KBM-7 (cell line): ENCODE results near the gene CLDN7.

Experiments used
- DNase-seq: peaks from one replicate; pipeline ENCODE4 v3.0.0-alpha.2; 2015
- in situ Hi-C: fragments of 300-500 bp; cut with MboI; formaldehyde crosslinking; loops from 2 replicates; pipeline ENCODE4 v1.14.3; 2020; ENCODE audit warnings: low sequenced_read_pairs, low pct_unique_long_range_greater_than_20kb, mixed read lengths

Gene CLDN7

DNA sequence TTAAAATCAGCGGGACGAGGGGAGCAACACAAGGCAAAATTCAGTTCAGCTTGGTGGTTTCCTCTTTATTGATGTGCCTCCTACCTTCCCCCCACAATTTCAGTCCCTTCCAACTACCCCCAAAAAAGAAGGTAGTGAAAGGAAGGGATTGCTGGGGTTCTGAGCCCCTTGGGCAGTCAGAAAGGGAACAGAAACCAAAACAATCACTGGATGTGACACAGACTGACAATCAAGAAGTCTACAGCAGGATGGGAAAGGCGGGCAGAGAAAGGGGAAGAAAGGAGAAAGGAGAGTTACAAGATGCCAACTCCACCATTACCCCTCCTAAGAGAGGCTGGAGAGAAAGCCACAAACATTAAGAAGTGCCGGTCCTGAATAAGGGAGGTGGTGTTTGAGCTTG, 21.9 kb downstream of the CLDN7 start:
- in situ Hi-C loops = no loop called here
- DNase-seq = peak; percentile 40

DNA sequence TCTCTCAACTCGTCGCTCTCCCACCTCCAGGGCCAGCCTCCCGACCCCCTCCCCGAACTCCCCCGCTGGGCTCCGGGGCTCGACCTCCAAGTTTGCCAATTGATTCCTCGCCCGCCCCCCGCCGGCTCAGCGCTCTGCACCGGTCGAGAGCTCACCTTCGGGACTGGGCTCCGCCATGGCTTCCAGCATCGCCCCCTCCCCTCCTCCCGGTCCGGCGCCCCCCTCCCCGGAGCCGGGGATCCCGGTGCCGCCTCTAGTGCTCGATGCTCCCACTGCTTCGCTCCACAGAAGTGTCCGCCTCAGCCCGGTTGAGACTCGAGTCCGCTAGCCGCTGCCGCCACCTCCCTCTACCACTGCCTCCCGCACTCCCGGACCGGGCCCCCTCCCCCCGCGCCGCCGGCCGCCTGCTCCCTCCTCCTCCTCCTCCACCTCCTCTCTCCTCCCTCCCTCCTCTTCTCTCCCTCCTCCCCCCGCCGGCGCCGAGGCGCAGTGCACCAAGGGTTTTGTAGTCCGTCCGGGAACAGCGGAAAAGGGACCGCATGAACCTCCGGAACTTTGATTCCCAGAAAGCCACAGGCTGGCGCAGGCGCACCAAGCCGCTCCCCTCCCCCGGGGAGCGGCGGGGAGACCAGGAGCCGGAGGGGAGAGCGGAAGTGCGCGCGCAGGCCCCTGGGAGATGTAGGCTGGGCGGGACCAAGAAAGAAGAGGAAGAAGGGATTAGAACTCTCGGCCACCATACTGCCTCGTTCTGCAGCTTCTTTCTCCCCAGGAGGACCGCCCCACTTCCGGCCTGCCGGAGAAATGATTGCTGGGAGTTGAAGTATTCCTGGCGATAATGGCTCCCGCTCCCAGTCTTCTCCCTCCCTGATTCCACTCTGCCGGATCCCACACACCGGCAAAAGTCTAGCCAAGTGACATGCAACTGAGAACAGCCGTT, 22.9 kb downstream of the CLDN7 start, which contains the start of gene PHF23:
Gene PHF23 (minus strand): TSS at position 367 of the 937 bp plus-strand sequence. CDS start 178 bp downstream, at position 189.
- in situ Hi-C loops = no loop called here
- peak; percentile 100 for DNase-seq

GRCh38 chr17:7238420-7239090, 23.7 kb downstream of the CLDN7 start:
- in situ Hi-C loops = no loop called here
- DNase-seq = no peak

GRCh38 chr17:7237761-7238419, 24.4 kb downstream of the CLDN7 start:
- in situ Hi-C loops = no loop called here
- DNase-seq = peak; percentile 59

DNA sequence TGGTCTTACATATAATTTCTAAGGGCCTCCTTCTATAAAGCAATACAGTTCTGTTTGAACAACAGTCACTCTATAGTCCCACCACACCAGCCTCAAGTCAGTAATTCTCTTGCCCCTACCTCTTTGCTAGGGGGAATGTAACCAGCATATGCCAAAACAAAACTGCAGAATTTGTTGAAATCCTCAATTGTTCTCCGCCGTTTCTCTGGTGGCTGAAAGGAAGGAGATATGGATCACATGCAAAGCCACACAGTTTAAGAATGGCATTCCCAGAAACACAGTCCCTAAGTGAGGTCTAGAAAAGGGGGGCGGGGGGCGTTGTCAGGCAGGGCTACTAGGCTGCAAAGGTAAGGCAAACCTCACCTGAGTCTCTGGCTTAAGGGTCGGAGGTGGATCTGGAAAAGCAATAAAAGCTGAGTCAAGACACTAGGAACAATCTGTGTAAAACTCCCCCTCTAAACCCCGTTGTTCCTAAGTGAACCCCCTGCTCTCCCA, 25.0 kb downstream of the CLDN7 start:
- in situ Hi-C loops = no loop called here
- DNase-seq = no peak

GRCh38 chr17:7236808-7237207, 25.5 kb downstream of the CLDN7 start:
- in situ Hi-C loops = no loop called here
- no peak for DNase-seq

GRCh38 chr17:7235693-7236665, 26.3 kb downstream of the CLDN7 start:
- DNase-seq = no peak
- in situ Hi-C loops = no loop called here

GRCh38 chr17:7234083-7234951, 28.0 kb downstream of the CLDN7 start, which contains the start of gene DVL2:
DVL2 (minus strand) TSS chr17:7234517; CDS start chr17:7234262, 255 bp downstream.
- DNase-seq = peak; percentile 97
- in situ Hi-C loops = no loop called here

- in situ Hi-C loops = no loop called here
- DNase-seq = no peak
Measured at GRCh38 chr17:7233701-7234082, 28.6 kb downstream of the CLDN7 start.

- in situ Hi-C loops = no loop called here
- DNase-seq = no peak
Measured at GRCh38 chr17:7232114-7232513, 30.2 kb downstream of the CLDN7 start.

DNA sequence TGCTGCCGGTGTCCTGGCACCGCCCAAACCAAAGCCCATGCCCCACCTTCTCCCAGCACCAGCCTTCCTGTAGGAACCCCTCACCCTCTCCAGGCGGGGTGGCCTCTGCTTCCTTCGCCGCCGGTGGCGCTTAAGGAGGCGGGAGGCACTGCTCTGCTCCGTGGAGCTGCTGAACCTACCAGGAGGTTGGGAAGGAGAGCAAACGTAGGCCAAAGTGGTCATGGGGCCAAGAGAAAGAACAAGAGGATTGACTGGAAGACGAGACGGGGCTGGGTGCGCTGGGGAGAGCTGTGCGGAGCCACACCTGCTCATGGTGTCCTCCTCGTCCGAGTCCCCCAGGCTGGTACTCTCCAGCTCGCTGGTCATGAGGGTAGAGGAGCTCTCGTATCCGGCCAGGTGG, 32.8 kb downstream of the CLDN7 start:
- in situ Hi-C loops = no loop called here

DNA sequence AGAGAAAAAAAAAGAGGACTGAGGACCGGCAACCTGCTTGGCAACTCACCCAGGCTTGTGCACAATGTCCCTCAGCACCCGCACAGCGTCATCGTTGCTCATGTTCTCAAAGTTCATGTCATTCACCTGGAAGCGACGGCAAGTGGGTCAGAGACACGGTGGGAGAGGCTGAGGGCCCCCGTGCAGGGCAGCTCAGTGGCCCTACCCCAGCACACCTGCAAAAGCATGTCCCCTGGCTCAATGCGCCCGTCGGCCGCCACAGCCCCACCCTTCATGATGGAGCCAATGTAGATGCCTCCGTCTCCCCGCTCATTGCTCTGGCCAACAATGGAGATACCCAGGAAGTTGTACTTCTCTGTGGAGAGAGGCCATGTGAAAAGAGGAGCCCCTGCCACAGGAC, 33.4 kb downstream of the CLDN7 start:
- in situ Hi-C loops = no loop called here
- no peak for DNase-seq

More for the DNA sequence above, 32.8 kb downstream of the CLDN7 start:
- DNase-seq = no peak

- no peak for DNase-seq
- in situ Hi-C loops = no loop called here
Measured at GRCh38 chr17:7226721-7227710, 35.3 kb downstream of the CLDN7 start.

- in situ Hi-C loops = no loop called here
Measured at GRCh38 chr17:7225711-7226331, 36.5 kb downstream of the CLDN7 start.

GRCh38 chr17:7224661-7225111, 37.6 kb downstream of the CLDN7 start:
- in situ Hi-C loops = no loop called here
- DNase-seq = no peak

More at GRCh38 chr17:7225711-7226331, 36.5 kb downstream of the CLDN7 start:
- DNase-seq = no peak

- DNase-seq = no peak
- in situ Hi-C loops = no loop called here
Measured at GRCh38 chr17:7224110-7224509, 38.2 kb downstream of the CLDN7 start.
